ENCODE measurements around the gene SLC35D2. TPM values are rescaled to one million over a fixed set of nuclear protein-coding genes. Genes with fewer than 3 reads are reported as not detected.

SLC35D2 gene
- total RNA-seq, 1 donor, result 14.6 TPM

- DNase-seq (ENCODE audit: low read depth), result peak; percentile 7
- no peak for TF ChIP-seq CTCF (IDR thresholded peaks at IDR 0.05; ENCODE audit: insufficient read depth, low read length)
Observed at GRCh38 chr9:96342571-96343245, 40.8 kb downstream of the SLC35D2 start.

GRCh38 chr9:96340707-96341106 lies 42.8 kb downstream of the SLC35D2 start:
- TF ChIP-seq CTCF (IDR thresholded peaks at IDR 0.05; ENCODE audit: insufficient read depth, low read length), result no peak
- DNase-seq (ENCODE audit: low read depth), result no peak
- H3K4me3 ChIP-seq (ENCODE audit: low read depth, low read length), result no peak overlapping the region

More at GRCh38 chr9:96342571-96343245, 40.8 kb downstream of the SLC35D2 start:
- no peak overlapping the region for H3K4me3 ChIP-seq (ENCODE audit: low read depth, low read length)

GRCh38 chr9:96338299-96338698 lies 45.2 kb downstream of the SLC35D2 start:
- no peak for DNase-seq (ENCODE audit: low read depth)
- H3K4me3 ChIP-seq (ENCODE audit: low read depth, low read length), result no peak overlapping the region
- TF ChIP-seq CTCF (IDR thresholded peaks at IDR 0.05; ENCODE audit: insufficient read depth, low read length), result no peak

- TF ChIP-seq CTCF (IDR thresholded peaks at IDR 0.05; ENCODE audit: insufficient read depth, low read length), result no peak
- no peak overlapping the region for H3K4me3 ChIP-seq (ENCODE audit: low read depth, low read length)
- no peak for DNase-seq (ENCODE audit: low read depth)
Observed at GRCh38 chr9:96333958-96334357, 49.6 kb downstream of the SLC35D2 start.

GRCh38 chr9:96331236-96331947 lies 52.1 kb downstream of the SLC35D2 start:
- H3K4me3 ChIP-seq (ENCODE audit: low read depth, low read length), result no peak overlapping the region
- TF ChIP-seq CTCF (IDR thresholded peaks at IDR 0.05; ENCODE audit: insufficient read depth, low read length), result no peak
- peak; percentile 33 for DNase-seq (ENCODE audit: low read depth)

GRCh38 chr9:96327694-96328352 lies 55.7 kb downstream of the SLC35D2 start:
- peak; percentile 80 for DNase-seq (ENCODE audit: low read depth)
- TF ChIP-seq CTCF (IDR thresholded peaks at IDR 0.05; ENCODE audit: insufficient read depth, low read length), result peak; percentile 83
- no peak overlapping the region for H3K4me3 ChIP-seq (ENCODE audit: low read depth, low read length)

All from fibroblast of the aortic adventitia (primary cell).